Pancreas (tissue), 10 donors: Measurements from ENCODE around the gene GALNT16. TPM values are rescaled to one million over a fixed set of nuclear protein-coding genes. Genes with fewer than 3 reads are reported as not detected.

Source experiments
- ATAC-seq, 4 donors: fragments of 200-7000 bp; cut with Tn5 transposase; one replicate each; pipeline versions ENCODE4 v1.8.0 to v1.9.1; 2020; ENCODE audit warnings: mild to moderate bottlenecking in 4 of 4, moderate library complexity in 4 of 4
- DNase-seq, 6 donors: peaks; one replicate each; pipeline ENCODE4 v3.0.0-alpha.2; 2020
- FAIRE-seq: peaks from 2 replicates; lab custom pipeline; 2012; peaks lifted over from hg19 to GRCh38; lab: Jason Lieb, UNC
- H3K27ac ChIP-seq, 4 donors: fragments of 200-600 bp; sonication (generic); 1 replicate in 3 of 4; 2 replicates in 1 of 4; pipeline versions ENCODE4 v1.5.0 to v1.8.0; 2020
- H3K27me3 ChIP-seq, 4 donors: fragments of 200-600 bp; one replicate each; pipeline ENCODE4 v1.8.0; 2021
- H3K36me3 ChIP-seq, 3 donors: fragments of 200-600 bp; sonication (generic) in 1 of 3; one replicate each; pipeline versions ENCODE4 v1.5.0 to v1.8.0; 2020 to 2021
- H3K4me1 ChIP-seq, 3 donors: fragments of 200-600 bp; one replicate each; pipeline ENCODE4 v1.8.0; 2021
- H3K4me3 ChIP-seq, 4 donors: fragments of 200-600 bp; sonication (generic) in 2 of 4; one replicate each; pipeline versions ENCODE4 v1.5.0 to v1.8.0; 2020 to 2021
- H3K9me3 ChIP-seq, 4 donors: fragments of 200-600 bp; one replicate each; pipeline ENCODE4 v1.8.0; 2021
- CTCF ChIP-seq, 4 donors: fragments of 200-600 bp; sonication (generic) in 3 of 4; IDR thresholded peaks; one replicate each; pipeline versions ENCODE4 v1.5.0 to v1.8.0; 2021; ENCODE audit warnings: antibody characterized with exemption in 4 of 4
- WGBS, 2 donors: extraction: QIAGEN DNeasy Blood & Tissue Kit; methylation state at CpG; one replicate each; pipeline ENCODE4 v1.1.7; 2013; 5-methylcytosine and 5-hydroxymethylcytosine counted together
- intact Hi-C, 3 donors: fragments of 100-400 bp; cut with DNase I; formaldehyde crosslinking; loops; one replicate each; pipeline versions ENCODE4 v1.11.1 to v1.14.2; 2022
- polyA plus RNA-seq, 2 donors: library from polyadenylated mRNA; stranded (reverse); fragments of 200-250 nt; gene quantifications; one replicate each; pipeline ENCODE4 v1.2.3, GENCODE V29; 2013
- total RNA-seq, 6 donors: library from RNA; stranded (reverse); fragmentation: NEBNext Ultra II Directional in 4 of 6; extraction: Animal tissue kit (Norgen Biotek cat#: 25700) in 4 of 6; gene quantifications; one replicate each; pipeline versions ENCODE4 v1.2.1 to v1.2.4, GENCODE V29; 2021 to 2023
- donor health status: healthy with polysubstance abuse.
- donor health status: DM: no; HTN: no; CAD: no; lungs with moderate emphysema.
- donor health status: DM: no; HTN: no; CAD: no.
- donor health status: control.
- donor health status: control.
- donor health status: Bipolar disorder and iron deficiency.
- donor health status: DM: yes; HTN: yes; CAD: no.
- donor health status: DM: no; HTN: no; CAD: no.
- donor health status: DM: no; HTN: no; CAD: no.
- donor health status: DM: yes; HTN: yes; CAD: no.

GALNT16 gene
- total and polyA plus RNA-seq, 8 donors, result 0.93 to 3.2 (median 1.9) TPM

- Histone ChIP-seq H3K4me3 (no peak overlapping the region), H3K9me3 (no peaks in the 10 kb centered on the region), H3K27ac (no peak overlapping the region), H3K4me1 (no peaks in the 10 kb centered on the region), H3K36me3 (no peaks in the 10 kb centered on the region), H3K27me3 (no peaks in the 10 kb centered on the region)
- FAIRE-seq, result no peak
- no peak for ATAC-seq
- intact Hi-C loops, result no loop called here
- no peak for TF ChIP-seq CTCF (IDR thresholded peaks at IDR 0.05)
- peak in 2 of 6 donors; percentile 4 to 32 for DNase-seq
- WGBS, 2 donors, result 63 to 81% methylated on average over 4 of the region's 4 CpGs
These were observed 55.3 kb downstream of the GALNT16 start for GRCh38 chr14:69315301-69315700.

- WGBS, 2 donors, result 79 to 81% methylated on average over 4 of the region's 4 CpGs
These were observed 56.6 kb downstream of the GALNT16 start for GRCh38 chr14:69316449-69317101.

GRCh38 chr14:69317102-69317755 lies 57.3 kb downstream of the GALNT16 start:
- Histone ChIP-seq H3K27ac (no peak overlapping the region), H3K9me3 (no peaks in the 10 kb centered on the region), H3K27me3 (no peaks in the 10 kb centered on the region), H3K36me3 (no peaks in the 10 kb centered on the region), H3K4me1 (no peaks in the 10 kb centered on the region), H3K4me3 (no peak overlapping the region)
- peak in 3 of 4 donors; percentile 49 to 82 (median 72) for ATAC-seq
- TF ChIP-seq CTCF (IDR thresholded peaks at IDR 0.05), result no peak
- WGBS, 2 donors, result 74 to 77% methylated on average over 6 of the region's 6 CpGs
- no peak for FAIRE-seq
- peak in 4 of 6 donors; percentile 11 to 37 (median 12) for DNase-seq
- intact Hi-C loops, result no loop called here

More at GRCh38 chr14:69316449-69317101, 56.6 kb downstream of the GALNT16 start:
- H3K27ac ChIP-seq, result no peak overlapping the region
- intact Hi-C loops, result no loop called here
- no peaks in the 10 kb centered on the region for H3K9me3 ChIP-seq
- DNase-seq (peak in 3 of 6 donors; percentile 7 to 15 (median 9)), ATAC-seq (no peak), FAIRE-seq (no peak)
- H3K4me1 ChIP-seq, result no peaks in the 10 kb centered on the region
- H3K27me3 ChIP-seq, result no peaks in the 10 kb centered on the region
- TF ChIP-seq CTCF (IDR thresholded peaks at IDR 0.05), result no peak
- H3K36me3 ChIP-seq, result no peaks in the 10 kb centered on the region
- no peak overlapping the region for H3K4me3 ChIP-seq

GRCh38 chr14:69317780-69318179 lies 57.8 kb downstream of the GALNT16 start:
- Histone ChIP-seq H3K27me3 (no peaks in the 10 kb centered on the region), H3K36me3 (no peaks in the 10 kb centered on the region), H3K4me3 (no peak overlapping the region), H3K9me3 (no peaks in the 10 kb centered on the region), H3K27ac (no peak overlapping the region), H3K4me1 (no peaks in the 10 kb centered on the region)
- WGBS, 2 donors, result 81 to 88% methylated on average over 5 of the region's 5 CpGs
- no peak for FAIRE-seq
- peak in 3 of 6 donors; percentile 13 to 36 (median 25) for DNase-seq
- TF ChIP-seq CTCF (IDR thresholded peaks at IDR 0.05), result no peak
- ATAC-seq, result peak in 2 of 4 donors; percentile 43 to 57
- intact Hi-C loops, result no loop called here

- 72 to 81% methylated on average over 2 of the region's 2 CpGs for WGBS, 2 donors
- no peak overlapping the region for H3K27ac ChIP-seq
- peak in 3 of 6 donors; percentile 3 to 12 (median 6) for DNase-seq
These were observed 58.3 kb downstream of the GALNT16 start for GRCh38 chr14:69318241-69318640.

More at GRCh38 chr14:69318241-69318640, 58.3 kb downstream of the GALNT16 start:
- no peaks in the 10 kb centered on the region for H3K36me3 ChIP-seq
- no peak for TF ChIP-seq CTCF (IDR thresholded peaks at IDR 0.05)
- ATAC-seq (peak in 2 of 4 donors; percentile 30 to 58), FAIRE-seq (no peak)
- intact Hi-C loops, result no loop called here
- no peaks in the 10 kb centered on the region for H3K4me1 ChIP-seq
- no peaks in the 10 kb centered on the region for H3K27me3 ChIP-seq
- no peaks in the 10 kb centered on the region for H3K9me3 ChIP-seq
- H3K4me3 ChIP-seq, result no peak overlapping the region
